Vagina (tissue), 2 donors: ENCODE measurements around the gene AIFM3.

ENCODE experiments used
- CTCF ChIP-seq, 3 experiments: fragments of 450-650 bp in 2 of 3; fragments of 200-600 bp in 1 of 3; sonication (generic) in 1 of 3; IDR thresholded peaks; one replicate each; pipeline ENCODE4 v1.5.1; 2017 to 2019; ENCODE audit warnings: antibody characterized with exemption in 3 of 3, mild to moderate bottlenecking in 2 of 3, moderate library complexity in 2 of 3
- POLR2A ChIP-seq, 2 donors: fragments of 450-650 bp; IDR thresholded peaks; one replicate each; pipeline ENCODE4 v1.6.1; 2017; ENCODE audit warnings: antibody characterized with exemption in 2 of 2, mild to moderate bottlenecking in 2 of 2, moderate library complexity in 2 of 2
- POLR2AphosphoS5 ChIP-seq, 2 donors: sonication (generic); formaldehyde crosslinking; IDR thresholded peaks; one replicate each; pipeline ENCODE4 v1.9.0; 2017; ENCODE audit warnings: antibody characterized with exemption in 2 of 2, mild to moderate bottlenecking in 2 of 2, low read depth in 1 of 2; ENCODE audit not compliant: insufficient read depth in 1 of 2

DNA sequence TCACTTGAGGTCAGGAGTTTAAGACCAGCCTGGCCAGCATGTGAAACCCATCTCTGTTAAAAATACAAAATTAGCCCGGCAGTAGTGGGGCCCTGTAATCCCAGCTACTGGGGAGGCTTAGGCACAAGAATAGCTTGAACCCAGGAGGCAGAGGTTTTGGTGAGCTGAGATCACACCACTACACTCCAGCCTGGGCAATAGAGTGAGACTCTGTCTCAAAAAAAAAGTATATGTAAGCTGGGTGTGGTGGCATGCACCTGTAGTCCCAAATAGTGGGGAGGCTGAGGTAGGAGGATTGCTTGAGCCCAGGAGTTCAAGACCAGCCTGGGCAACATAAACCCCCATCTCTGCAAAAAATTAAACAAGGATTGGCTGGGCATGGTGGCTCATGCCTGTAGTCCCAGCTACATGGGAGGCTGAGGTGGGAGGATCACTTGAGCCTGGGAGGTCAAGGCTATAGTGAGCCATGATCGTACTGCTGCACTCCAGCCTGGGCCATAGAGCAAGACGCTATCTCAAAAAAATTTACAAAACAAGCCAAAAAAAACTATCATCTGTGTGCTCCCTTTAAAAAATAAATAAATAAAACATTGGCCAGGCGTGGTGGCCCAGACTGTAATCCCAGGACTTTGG is 39.0 kb upstream of the AIFM3 start:
- TF ChIP-seq POLR2AphosphoS5 (IDR thresholded peaks at IDR 0.05; ENCODE audit: insufficient read depth in 1 of 2, low read depth in 1 of 2), result no peak
- no peak for TF ChIP-seq POLR2A (IDR thresholded peaks at IDR 0.05)
- TF ChIP-seq CTCF (IDR thresholded peaks at IDR 0.05), result no peak
